ENCODE data around the gene CLDN24.

DNA sequence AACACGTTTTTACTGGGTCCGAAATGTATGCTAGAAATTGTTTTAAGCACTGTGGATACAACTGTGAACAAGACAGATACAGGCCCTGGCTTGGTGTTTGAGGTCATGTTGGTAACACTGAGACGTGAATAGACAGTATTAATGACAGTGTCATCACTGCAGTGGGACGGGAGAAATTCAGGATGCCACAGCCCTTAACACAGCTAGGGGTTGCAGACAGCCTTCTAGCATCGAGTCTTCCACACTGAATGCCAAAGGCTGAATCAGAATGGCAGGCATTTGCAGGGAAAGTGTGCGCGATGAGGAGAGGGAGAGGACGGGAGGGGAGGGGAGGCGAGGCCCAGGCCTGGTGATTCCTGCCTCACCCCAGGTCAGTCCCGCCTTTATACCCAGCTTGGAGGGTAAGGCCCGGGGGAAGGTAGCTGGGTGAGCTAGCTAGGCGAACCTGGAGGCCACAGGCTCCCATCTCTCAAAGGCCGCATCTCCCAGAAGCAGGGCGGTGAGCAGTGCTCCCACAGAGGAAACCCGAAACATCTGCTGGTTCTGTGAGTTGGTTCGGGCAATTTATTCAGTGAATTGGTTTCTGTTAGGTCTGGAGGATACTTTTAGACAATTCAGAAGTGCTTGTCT is 44.1 kb upstream of the CLDN24 start:
- TF ChIP-seq, protein P1, sequence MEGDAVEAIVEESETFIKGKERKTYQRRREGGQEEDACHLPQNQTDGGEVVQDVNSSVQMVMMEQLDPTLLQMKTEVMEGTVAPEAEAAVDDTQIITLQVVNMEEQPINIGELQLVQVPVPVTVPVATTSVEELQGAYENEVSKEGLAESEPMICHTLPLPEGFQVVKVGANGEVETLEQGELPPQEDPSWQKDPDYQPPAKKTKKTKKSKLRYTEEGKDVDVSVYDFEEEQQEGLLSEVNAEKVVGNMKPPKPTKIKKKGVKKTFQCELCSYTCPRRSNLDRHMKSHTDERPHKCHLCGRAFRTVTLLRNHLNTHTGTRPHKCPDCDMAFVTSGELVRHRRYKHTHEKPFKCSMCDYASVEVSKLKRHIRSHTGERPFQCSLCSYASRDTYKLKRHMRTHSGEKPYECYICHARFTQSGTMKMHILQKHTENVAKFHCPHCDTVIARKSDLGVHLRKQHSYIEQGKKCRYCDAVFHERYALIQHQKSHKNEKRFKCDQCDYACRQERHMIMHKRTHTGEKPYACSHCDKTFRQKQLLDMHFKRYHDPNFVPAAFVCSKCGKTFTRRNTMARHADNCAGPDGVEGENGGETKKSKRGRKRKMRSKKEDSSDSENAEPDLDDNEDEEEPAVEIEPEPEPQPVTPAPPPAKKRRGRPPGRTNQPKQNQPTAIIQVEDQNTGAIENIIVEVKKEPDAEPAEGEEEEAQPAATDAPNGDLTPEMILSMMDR (IDR thresholded peaks at IDR 0.05 in 4 of 5, conservative IDR thresholded peaks at IDR 0.05 in 1 of 5), result no peak
- no peak for TF ChIP-seq POLR2A (IDR thresholded peaks at IDR 0.05)

Data from gastrocnemius medialis (tissue), 4 donors.